ENCODE measurements around the gene WNK1.
"Not testable (repeated sequence)": the region's sequence is repeated elsewhere in the genome, so short reads cannot be mapped to it uniquely, and the experiment has no call there.

Gene WNK1

DNA sequence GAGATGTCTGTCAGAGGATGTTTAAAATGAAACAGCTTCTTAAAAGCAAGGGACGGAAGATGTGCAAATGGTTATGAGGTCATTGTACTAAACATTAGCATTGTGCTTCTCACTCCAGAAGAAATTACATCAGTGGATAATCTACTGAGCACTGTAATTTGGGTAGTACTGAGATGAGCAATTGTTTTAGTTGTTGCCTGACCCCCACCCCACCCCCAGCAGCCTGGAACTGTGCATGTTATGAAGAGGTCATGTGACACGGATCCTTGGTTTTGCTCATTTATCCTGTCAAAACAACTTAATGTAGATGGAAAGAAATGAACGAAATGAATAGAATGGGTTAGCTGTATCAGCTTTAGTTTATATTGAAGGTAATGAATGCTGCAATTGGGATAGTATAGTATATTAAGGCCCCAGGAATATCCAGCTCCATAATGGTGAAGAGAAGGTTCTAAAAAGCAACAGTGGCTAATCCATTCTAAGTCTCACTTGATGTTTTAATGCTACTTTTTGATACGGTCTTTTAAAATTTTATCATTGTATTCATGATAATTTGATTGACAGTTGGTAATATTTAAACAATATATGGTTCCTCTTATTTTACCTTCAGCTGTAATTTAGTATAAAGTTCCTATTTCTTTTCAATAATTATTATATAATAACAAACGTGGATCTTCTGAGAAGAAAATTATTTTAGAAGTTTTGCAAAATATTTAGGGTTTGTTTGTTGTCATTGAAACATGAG is 58.5 kb downstream of the WNK1 start (continued):
- TF ChIP-seq ZNF140 (tag by site-specific recombination; IDR thresholded peaks at IDR 0.05) (no peak), ZNF138 (tag by site-specific recombination; IDR thresholded peaks at IDR 0.05; ENCODE audit: borderline replicate concordance) (no peak), ZNF843 (tag by site-specific recombination; IDR thresholded peaks at IDR 0.05) (peak; percentile 56), RBAK (tag by site-specific recombination; IDR thresholded peaks at IDR 0.05) (no peak), ZBTB21 (tag by site-specific recombination; IDR thresholded peaks at IDR 0.05) (peak; percentile 89)
- TF ChIP-seq, protein P1, sequence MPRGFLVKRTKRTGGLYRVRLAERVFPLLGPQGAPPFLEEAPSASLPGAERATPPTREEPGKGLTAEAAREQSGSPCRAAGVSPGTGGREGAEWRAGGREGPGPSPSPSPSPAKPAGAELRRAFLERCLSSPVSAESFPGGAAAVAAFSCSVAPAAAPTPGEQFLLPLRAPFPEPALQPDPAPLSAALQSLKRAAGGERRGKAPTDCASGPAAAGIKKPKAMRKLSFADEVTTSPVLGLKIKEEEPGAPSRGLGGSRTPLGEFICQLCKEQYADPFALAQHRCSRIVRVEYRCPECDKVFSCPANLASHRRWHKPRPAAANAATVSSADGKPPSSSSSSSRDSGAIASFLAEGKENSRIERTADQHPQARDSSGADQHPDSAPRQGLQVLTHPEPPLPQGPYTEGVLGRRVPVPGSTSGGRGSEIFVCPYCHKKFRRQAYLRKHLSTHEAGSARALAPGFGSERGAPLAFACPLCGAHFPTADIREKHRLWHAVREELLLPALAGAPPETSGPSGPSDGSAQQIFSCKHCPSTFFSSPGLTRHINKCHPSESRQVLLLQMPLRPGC (tag by site-specific recombination; IDR thresholded peaks at IDR 0.05) = peak; percentile 79

DNA sequence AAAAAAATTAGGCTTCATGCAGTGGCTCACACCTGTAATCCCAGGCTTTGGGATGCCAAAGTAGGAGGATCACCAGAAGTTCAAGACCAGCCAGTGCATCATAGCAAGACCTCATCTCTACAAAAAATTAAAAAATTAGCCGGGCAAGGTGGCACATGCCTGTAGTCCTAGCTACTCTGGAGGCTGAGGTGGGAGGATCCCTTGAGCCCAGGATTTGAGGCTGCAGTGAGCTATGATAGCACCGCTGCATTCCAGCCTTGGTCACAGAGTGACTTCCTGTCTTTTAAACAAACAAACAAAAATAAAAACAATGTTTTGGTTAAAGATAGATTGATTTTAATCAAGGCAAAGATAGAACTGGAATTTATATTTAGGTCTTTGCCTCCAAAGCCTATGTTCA is 60.6 kb downstream of the WNK1 start:
- Histone ChIP-seq H3K4me3 (ENCODE audit: low read depth, low read length) (no peak overlapping the region), H3K9me3 (ENCODE audit: control insufficient read depth, insufficient read depth, low read depth, low read length) (no peaks in the 10 kb centered on the region), H3K36me3 (ENCODE audit: control insufficient read depth in 2 of 2, insufficient read depth in 1 of 2, low read length in 2 of 2) (peaks cover 8 to 17% of the 10 kb centered on the region in 2 experiments; a peak in 2 of 3 replicates), H3K4me1 (ENCODE audit: control insufficient read depth, insufficient read depth, low read length) (peaks cover 19% of the 10 kb centered on the region), H3K27ac (ENCODE audit: extremely low read depth, low read depth, low read length) (no peak overlapping the region)
- CTCF ChIA-PET = interaction anchor here (0.5 to 6.2 kb wide), 5 partner anchors 16 to 198 kb away, joined by 3 to 65 read pairs (median 4); partner anchors contain the start of gene WNK1
- TF ChIP-seq BCL11B (tag by site-specific recombination; IDR thresholded peaks at IDR 0.05; ENCODE audit: low read depth) (no peak), ZNF157 (tag by site-specific recombination; IDR thresholded peaks at IDR 0.05) (no peak), ZBTB21 (tag by site-specific recombination; IDR thresholded peaks at IDR 0.05) (no peak), ZNF426 (tag by site-specific recombination; IDR thresholded peaks at IDR 0.05) (no peak), ZNF169 (tag by site-specific recombination; IDR thresholded peaks at IDR 0.05) (no peak), ZNF664 (tag by site-specific recombination; IDR thresholded peaks at IDR 0.05) (no peak), ZNF311 (tag by site-specific recombination; IDR thresholded peaks at IDR 0.05; ENCODE audit: borderline replicate concordance) (no peak), KLF10 (tag by site-specific recombination; IDR thresholded peaks at IDR 0.05) (no peak), ZNF184 (tag by site-specific recombination; IDR thresholded peaks at IDR 0.05) (no peak), ZNF132 (tag by site-specific recombination; IDR thresholded peaks at IDR 0.05; ENCODE audit: borderline replicate concordance) (no peak), ZNF239 (tag by site-specific recombination; IDR thresholded peaks at IDR 0.05) (no peak), KLF16 (tag by site-specific recombination; IDR thresholded peaks at IDR 0.05) (no peak), ZNF404 (tag by site-specific recombination; IDR thresholded peaks at IDR 0.05) (no peak)
- TF ChIP-seq, protein P2, sequence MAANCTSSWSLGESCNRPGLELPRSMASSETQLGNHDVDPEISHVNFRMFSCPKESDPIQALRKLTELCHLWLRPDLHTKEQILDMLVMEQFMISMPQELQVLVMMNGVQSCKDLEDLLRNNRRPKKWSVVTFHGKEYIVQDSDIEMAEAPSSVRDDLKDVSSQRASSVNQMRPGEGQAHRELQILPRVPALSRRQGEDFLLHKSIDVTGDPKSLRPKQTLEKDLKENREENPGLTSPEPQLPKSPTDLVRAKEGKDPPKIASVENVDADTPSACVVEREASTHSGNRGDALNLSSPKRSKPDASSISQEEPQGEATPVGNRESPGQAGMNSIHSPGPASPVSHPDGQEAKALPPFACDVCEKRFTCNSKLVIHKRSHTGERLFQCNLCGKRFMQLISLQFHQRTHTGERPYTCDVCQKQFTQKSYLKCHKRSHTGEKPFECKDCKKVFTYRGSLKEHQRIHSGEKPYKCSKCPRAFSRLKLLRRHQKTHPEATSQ (tag by site-specific recombination; IDR thresholded peaks at IDR 0.05) = no peak
- POLR2A ChIA-PET = no interaction called here

DNA sequence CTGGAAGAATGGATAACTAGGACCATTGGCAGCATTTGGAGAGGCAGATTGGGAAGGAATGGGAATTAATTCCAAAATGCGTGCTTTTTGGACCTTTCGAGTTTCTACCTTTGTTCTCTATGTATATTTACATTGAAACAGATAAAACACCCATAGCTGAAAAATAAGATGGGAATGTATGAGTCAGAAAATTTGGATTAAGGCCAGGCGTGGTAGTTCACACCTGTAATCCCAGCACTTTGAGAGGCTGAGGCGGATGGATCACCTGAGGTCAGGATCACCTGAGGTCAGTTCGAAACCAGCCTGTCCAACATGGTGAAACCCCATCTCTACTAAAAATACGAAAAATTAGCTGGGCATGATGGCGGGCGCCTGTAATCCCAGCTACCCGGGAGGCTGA is 65.1 kb downstream of the WNK1 start:
- H3K27ac ChIP-seq (ENCODE audit: extremely low read depth, low read depth, low read length); POLR2A ChIA-PET; H3K4me1 ChIP-seq (ENCODE audit: control insufficient read depth, insufficient read depth, low read length); H3K9me3 ChIP-seq (ENCODE audit: control insufficient read depth, insufficient read depth, low read depth, low read length); H3K4me3 ChIP-seq (ENCODE audit: low read depth, low read length): not testable (repeated sequence)
- TF ChIP-seq, protein P3, sequence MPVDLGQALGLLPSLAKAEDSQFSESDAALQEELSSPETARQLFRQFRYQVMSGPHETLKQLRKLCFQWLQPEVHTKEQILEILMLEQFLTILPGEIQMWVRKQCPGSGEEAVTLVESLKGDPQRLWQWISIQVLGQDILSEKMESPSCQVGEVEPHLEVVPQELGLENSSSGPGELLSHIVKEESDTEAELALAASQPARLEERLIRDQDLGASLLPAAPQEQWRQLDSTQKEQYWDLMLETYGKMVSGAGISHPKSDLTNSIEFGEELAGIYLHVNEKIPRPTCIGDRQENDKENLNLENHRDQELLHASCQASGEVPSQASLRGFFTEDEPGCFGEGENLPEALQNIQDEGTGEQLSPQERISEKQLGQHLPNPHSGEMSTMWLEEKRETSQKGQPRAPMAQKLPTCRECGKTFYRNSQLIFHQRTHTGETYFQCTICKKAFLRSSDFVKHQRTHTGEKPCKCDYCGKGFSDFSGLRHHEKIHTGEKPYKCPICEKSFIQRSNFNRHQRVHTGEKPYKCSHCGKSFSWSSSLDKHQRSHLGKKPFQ (tag by site-specific recombination; IDR thresholded peaks at IDR 0.05) = peak; percentile 52; the same call in 1 of the 2 replicates
- H3K36me3 ChIP-seq (ENCODE audit: control insufficient read depth in 2 of 2, insufficient read depth in 1 of 2, low read length in 2 of 2) = peaks cover 8 to 20% of the 10 kb centered on the region in 2 experiments; a peak in 2 of 3 replicates
- CTCF ChIA-PET = interaction anchor here (0.6 to 6.2 kb wide), 25 partner anchors 8 to 766 kb away, joined by 3 to 65 read pairs (median 4); partner anchors contain the start of gene WNK1

Measured in HEK293 (cell line).